ENCODE data around the gene SPPL3. TPM values are rescaled to one million over a fixed set of nuclear protein-coding genes. Genes with fewer than 3 reads are reported as not detected.
"Not testable (repeated sequence)": the region's sequence is repeated elsewhere in the genome, so short reads cannot be mapped to it uniquely, and the experiment has no call there.

The SPPL3 gene, protein sequence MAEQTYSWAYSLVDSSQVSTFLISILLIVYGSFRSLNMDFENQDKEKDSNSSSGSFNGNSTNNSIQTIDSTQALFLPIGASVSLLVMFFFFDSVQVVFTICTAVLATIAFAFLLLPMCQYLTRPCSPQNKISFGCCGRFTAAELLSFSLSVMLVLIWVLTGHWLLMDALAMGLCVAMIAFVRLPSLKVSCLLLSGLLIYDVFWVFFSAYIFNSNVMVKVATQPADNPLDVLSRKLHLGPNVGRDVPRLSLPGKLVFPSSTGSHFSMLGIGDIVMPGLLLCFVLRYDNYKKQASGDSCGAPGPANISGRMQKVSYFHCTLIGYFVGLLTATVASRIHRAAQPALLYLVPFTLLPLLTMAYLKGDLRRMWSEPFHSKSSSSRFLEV
- 10 to 100 TPM; 54.0 to 56.2 TPM for total RNA-seq
- polyA plus RNA-seq = 10 to 100 TPM; 23.3 to 37.3 (median 23.9) TPM
- total RNA-seq = 21.5 to 39.3 (median 32.6) reads per million in 6 experiments

DNA sequence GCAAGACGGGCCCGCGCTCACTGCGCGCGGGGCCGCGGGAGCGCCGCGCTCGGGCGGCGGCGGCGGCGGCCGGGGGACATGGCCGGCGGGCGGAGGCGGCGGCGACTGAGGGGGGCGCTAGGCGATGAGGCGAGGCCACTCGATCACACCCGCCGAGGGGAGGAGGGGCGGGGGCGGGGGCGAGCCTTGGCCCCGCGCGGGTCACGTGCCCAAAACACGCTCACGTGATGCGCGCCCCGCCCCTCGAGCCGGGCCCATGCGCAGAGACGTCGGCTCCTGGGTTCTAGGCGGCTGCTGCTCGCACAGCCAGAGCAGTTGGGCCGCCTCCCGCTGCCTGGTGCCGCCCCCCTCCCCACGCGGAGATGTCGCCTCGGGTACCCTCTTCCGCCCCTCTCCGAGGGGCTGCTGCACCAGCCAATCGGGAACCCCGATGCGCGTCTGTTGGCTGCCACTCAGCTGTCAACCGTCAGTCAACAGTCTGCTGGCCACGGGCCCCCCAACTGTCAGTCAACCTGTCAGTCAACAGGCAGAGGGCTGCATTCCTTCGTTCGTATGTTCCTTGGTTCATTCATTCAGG lies at the start of gene SPPL3:
TSS of gene SPPL3 (minus strand) at position 162 of the 577 bp plus-strand sequence. CDS start 491 bp downstream, outside the sequence.
- peak within 1 kb of the TSS; percentile 91 to 99 (median 99) for H3K4me3 Mint-ChIP-seq
- H3K4me1 Mint-ChIP-seq = peaks cover 23 to 42% (median 36%) of the 10 kb centered on the region in 4 donors
- H3K9me3 Mint-ChIP-seq = no peaks in the 10 kb centered on the region
- peaks cover 0 to 11% (median 0%) of the 10 kb centered on the region in 3 donors for H3K36me3 Mint-ChIP-seq
- no peaks in the 10 kb centered on the region for H3K27me3 Mint-ChIP-seq
- H3K27ac Mint-ChIP-seq = peak within 1 kb of the TSS; percentile 95 to 99 (median 98)
- DNase-seq (peak; percentile 85 to 94 (median 90)), ATAC-seq (peak; percentile 69 to 78)
- POLR2A ChIA-PET = interaction anchor here (0.6 to 1.5 kb wide), 9 partner anchors 9 to 704 kb away, joined by 3 to 5 read pairs (median 4); partner anchors contain the start of genes C12orf43, P2RX7, RNU4-2 and RPLP0

- Mint-ChIP-seq H3K9me3 (no peaks in the 10 kb centered on the region), H3K36me3 (no peaks in the 10 kb centered on the region), H3K4me1 (no peaks in the 10 kb centered on the region), H3K4me3 (no peak overlapping the region), H3K27ac (no peak overlapping the region), H3K27me3 (no peaks in the 10 kb centered on the region)
- DNase-seq (no peak), ATAC-seq (no peak)
- POLR2A ChIA-PET = no interaction called here
These were observed 46.6 kb upstream of the SPPL3 start for GRCh38 chr12:120950807-120951206.

GRCh38 chr12:120950260-120950799 lies 46.2 kb upstream of the SPPL3 start:
- H3K4me1 Mint-ChIP-seq, ATAC-seq, H3K27ac Mint-ChIP-seq, DNase-seq, H3K27me3 Mint-ChIP-seq, H3K9me3 Mint-ChIP-seq, H3K36me3 Mint-ChIP-seq, POLR2A ChIA-PET, H3K4me3 Mint-ChIP-seq: not testable (repeated sequence)

DNA sequence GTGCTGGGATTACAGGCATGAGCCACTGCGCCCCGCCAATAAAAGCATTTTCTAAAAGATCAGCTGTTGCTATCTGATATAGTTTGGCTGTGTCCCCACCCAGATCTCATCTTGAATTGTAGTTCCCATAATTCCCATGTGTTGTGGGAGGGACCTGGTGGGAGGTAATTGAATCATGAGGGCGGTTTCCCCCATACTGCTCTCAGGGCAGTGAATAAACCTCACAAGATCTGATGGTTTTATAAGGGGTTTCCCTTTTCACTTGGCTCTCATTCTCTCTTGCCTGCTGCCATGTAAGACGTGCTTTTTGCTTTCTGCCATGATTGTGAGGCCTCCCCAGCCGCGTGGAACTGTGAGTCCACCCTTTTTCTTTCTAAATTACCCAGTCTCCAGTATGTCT lies 41.4 kb upstream of the SPPL3 start:
- H3K4me1 Mint-ChIP-seq, H3K4me3 Mint-ChIP-seq, H3K36me3 Mint-ChIP-seq, DNase-seq, H3K27me3 Mint-ChIP-seq, ATAC-seq, H3K9me3 Mint-ChIP-seq: not testable (repeated sequence)
- H3K27ac Mint-ChIP-seq = peak overlapping the region in 2 of 10 donors; percentile 2 to 36
- POLR2A ChIA-PET = interaction anchor here (0.7 kb wide), 1 partner anchor 222 kb away, joined by 3 read pairs; no protein-coding TSS in a partner anchor

DNA sequence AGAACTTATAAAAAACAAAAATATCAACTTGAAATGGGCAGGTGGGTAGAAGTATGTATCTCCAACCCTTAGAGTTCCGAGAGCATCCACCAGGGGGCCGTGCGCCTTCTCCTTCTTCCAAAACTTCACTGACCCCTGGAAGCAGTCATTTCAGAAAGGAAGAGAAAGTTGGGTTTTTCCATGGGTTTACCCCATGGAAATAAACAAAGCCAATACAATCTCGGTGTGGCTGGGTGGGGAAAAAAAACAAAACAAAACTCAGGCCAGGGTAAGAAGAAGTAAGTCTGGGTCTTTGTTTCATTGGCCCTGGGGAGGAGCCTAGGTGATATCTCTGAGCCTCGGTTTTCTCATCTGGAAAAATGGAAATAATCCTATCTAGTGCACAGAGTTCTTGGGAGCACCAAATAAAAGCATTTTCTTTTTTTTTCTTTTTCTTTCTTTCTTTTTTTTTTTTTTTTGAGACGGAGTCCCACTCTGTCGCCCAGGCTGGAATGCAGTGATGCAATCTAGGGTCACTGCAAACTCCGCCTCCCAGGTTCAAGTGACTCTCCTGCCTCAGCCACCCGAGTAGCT lies 40.6 kb upstream of the SPPL3 start:
- no peaks in the 10 kb centered on the region for H3K27me3 Mint-ChIP-seq
- H3K4me3 Mint-ChIP-seq = no peak overlapping the region
- H3K36me3 Mint-ChIP-seq = no peaks in the 10 kb centered on the region
- peak; percentile 25 to 74 (median 54) for DNase-seq
- ATAC-seq = peak; percentile 56 to 66
- no peaks in the 10 kb centered on the region for H3K9me3 Mint-ChIP-seq
- H3K27ac Mint-ChIP-seq = peak overlapping the region in 5 of 10 donors; percentile 27 to 63 (median 35)
- peaks cover 0 to 4% (median 2%) of the 10 kb centered on the region in 4 donors for H3K4me1 Mint-ChIP-seq
- POLR2A ChIA-PET = interaction anchor here (0.7 kb wide), 1 partner anchor 223 kb away, joined by 3 read pairs; no protein-coding TSS in a partner anchor

- DNase-seq (no peak), ATAC-seq (no peak)
- Mint-ChIP-seq H3K4me1 (peaks cover 0 to 4% (median 2%) of the 10 kb centered on the region in 4 donors), H3K36me3 (no peaks in the 10 kb centered on the region), H3K27ac (peak overlapping the region in 1 of 10 donors; percentile 37), H3K9me3 (no peaks in the 10 kb centered on the region), H3K4me3 (no peak overlapping the region), H3K27me3 (no peaks in the 10 kb centered on the region)
- POLR2A ChIA-PET = interaction anchor here (0.7 to 1.1 kb wide), 3 partner anchors 28 to 604 kb away, joined by 3 to 7 read pairs (median 3); no protein-coding TSS in a partner anchor
These were observed 39.3 kb upstream of the SPPL3 start for GRCh38 chr12:120943482-120943881.

DNA sequence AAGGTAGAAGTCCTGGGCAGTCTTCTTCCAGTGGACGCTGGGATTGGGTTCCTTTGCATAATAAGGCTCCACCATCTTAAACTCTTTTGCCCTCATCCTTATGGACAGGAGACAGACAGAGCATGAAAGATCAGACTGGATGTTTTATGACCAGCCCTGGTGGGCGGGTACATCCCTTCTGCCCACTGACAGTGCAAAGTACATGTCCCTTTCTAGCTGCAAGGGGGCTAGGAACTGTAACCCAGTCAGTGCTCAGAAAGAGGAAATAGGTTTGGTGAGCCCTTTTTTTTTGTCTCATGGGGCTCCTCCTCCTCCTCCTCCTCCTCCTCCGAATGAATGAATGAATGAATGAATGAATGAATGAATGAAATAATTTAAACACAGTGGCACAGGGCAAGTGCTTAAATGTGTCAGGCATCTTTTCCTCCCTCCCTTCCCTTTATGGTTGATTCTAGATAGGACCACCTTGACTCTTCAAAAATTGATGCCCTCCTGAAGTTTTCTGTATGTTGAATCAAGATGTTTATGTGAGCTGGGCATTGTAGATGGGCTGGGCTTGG lies 37.8 kb upstream of the SPPL3 start:
- H3K9me3 Mint-ChIP-seq = no peaks in the 10 kb centered on the region
- H3K36me3 Mint-ChIP-seq = no peaks in the 10 kb centered on the region
- DNase-seq (no peak), ATAC-seq (no peak)
- peaks cover 0 to 9% (median 0%) of the 10 kb centered on the region in 5 donors for H3K27me3 Mint-ChIP-seq
- POLR2A ChIA-PET = no interaction called here
- H3K4me1 Mint-ChIP-seq = peaks cover 0 to 4% (median 2%) of the 10 kb centered on the region in 4 donors
- peak overlapping the region in 1 of 10 donors; percentile 22 for H3K27ac Mint-ChIP-seq
- H3K4me3 Mint-ChIP-seq = no peak overlapping the region

DNA sequence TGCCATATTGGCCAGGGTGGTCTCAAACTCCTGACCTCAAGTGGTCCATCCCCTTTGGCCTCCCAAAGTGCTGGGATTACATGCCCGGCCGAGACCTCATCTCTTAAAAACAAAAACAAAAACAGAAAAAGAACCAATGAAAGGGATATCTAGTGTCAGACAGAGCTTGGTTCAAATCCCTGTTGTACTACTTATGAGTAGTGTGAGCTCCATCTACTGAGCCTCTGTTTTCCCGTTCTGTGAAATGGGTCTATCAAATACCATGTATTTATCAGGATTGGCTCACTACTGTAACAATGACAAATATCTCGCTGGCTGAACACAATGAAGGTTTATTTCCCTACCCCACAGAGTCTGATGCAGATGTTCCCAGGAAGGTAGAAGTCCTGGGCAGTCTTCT lies 37.3 kb upstream of the SPPL3 start:
- Mint-ChIP-seq H3K4me3 (no peak overlapping the region), H3K36me3 (no peaks in the 10 kb centered on the region), H3K9me3 (no peaks in the 10 kb centered on the region), H3K27me3 (peaks cover 0 to 9% (median 0%) of the 10 kb centered on the region in 5 donors), H3K4me1 (peaks cover 0 to 4% (median 2%) of the 10 kb centered on the region in 4 donors), H3K27ac (no peak overlapping the region)
- no peak for ATAC-seq
- POLR2A ChIA-PET = no interaction called here
- DNase-seq = no peak

DNA sequence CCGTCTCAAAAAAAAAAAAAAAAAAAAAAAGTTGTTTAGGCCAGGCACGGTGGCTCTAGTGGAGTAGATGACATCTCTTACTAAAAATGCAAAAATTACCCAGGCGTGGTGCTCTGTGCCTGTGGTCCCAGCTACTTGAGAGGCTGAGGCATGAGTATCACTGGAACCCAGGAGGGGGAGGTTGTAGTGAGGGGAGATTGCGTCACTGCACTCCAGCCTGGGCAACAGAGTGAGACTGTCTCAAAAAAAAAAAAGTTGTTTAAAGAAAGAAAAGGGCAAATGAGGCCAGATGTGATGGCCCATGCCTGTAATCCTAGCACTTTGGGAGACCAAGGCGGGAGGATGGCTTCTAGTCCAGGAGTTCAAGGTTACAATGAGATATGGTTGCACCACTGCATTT lies 36.6 kb upstream of the SPPL3 start:
- Mint-ChIP-seq H3K9me3 (no peaks in the 10 kb centered on the region), H3K27me3 (peaks cover 0 to 9% (median 0%) of the 10 kb centered on the region in 5 donors), H3K36me3 (no peaks in the 10 kb centered on the region), H3K4me3 (no peak overlapping the region), H3K4me1 (peaks cover 0 to 4% (median 3%) of the 10 kb centered on the region in 4 donors), H3K27ac (no peak overlapping the region)
- POLR2A ChIA-PET = interaction anchor here (0.6 kb wide), 1 partner anchor 160 kb away, joined by 3 read pairs; no protein-coding TSS in a partner anchor
- no peak for DNase-seq
- no peak for ATAC-seq

- Mint-ChIP-seq H3K4me1 (peaks cover 0 to 4% (median 2%) of the 10 kb centered on the region in 4 donors), H3K4me3 (no peak overlapping the region), H3K9me3 (no peaks in the 10 kb centered on the region), H3K36me3 (no peaks in the 10 kb centered on the region), H3K27me3 (peaks cover 0 to 9% (median 2%) of the 10 kb centered on the region in 5 donors), H3K27ac (no peak overlapping the region)
- ATAC-seq (no peak), DNase-seq (no peak)
- POLR2A ChIA-PET = no interaction called here
These were observed 35.8 kb upstream of the SPPL3 start for GRCh38 chr12:120940006-120940405.

- no peaks in the 10 kb centered on the region for H3K9me3 Mint-ChIP-seq
- ATAC-seq = no peak
These were observed 35.4 kb upstream of the SPPL3 start for GRCh38 chr12:120939523-120939922.

GRCh38 chr12:120938496-120938895 lies 34.3 kb upstream of the SPPL3 start:
- peaks cover 0 to 2% (median 0%) of the 10 kb centered on the region in 4 donors for H3K4me1 Mint-ChIP-seq
- H3K4me3 Mint-ChIP-seq = no peak overlapping the region
- no peak for DNase-seq
- H3K9me3 Mint-ChIP-seq = no peaks in the 10 kb centered on the region
- POLR2A ChIA-PET = interaction anchor here (0.6 kb wide), 1 partner anchor 232 kb away, joined by 5 read pairs; no protein-coding TSS in a partner anchor
- ATAC-seq = no peak
- no peaks in the 10 kb centered on the region for H3K36me3 Mint-ChIP-seq
- no peak overlapping the region for H3K27ac Mint-ChIP-seq
- H3K27me3 Mint-ChIP-seq = peaks cover 0 to 9% (median 2%) of the 10 kb centered on the region in 5 donors

More at GRCh38 chr12:120939523-120939922, 35.4 kb upstream of the SPPL3 start:
- no peak overlapping the region for H3K4me3 Mint-ChIP-seq
- H3K27me3 Mint-ChIP-seq = peaks cover 0 to 9% (median 2%) of the 10 kb centered on the region in 5 donors
- H3K27ac Mint-ChIP-seq = no peak overlapping the region
- no peaks in the 10 kb centered on the region for H3K36me3 Mint-ChIP-seq
- H3K4me1 Mint-ChIP-seq = peaks cover 0 to 2% (median under 1%) of the 10 kb centered on the region in 4 donors
- POLR2A ChIA-PET = no interaction called here
- DNase-seq = no peak
